Measurements from ENCODE around the gene CNTNAP2.

- TF ChIP-seq CTCF (IDR thresholded peaks at IDR 0.05; ENCODE audit: low read depth, low read length, missing input control) = no peak
- no peak for TF ChIP-seq REST (IDR thresholded peaks at IDR 0.05)
- TF ChIP-seq ATF3 (IDR thresholded peaks at IDR 0.05) = no peak
Observed at GRCh38 chr7:146321301-146321700, 204.7 kb downstream of the CNTNAP2 start.
